IgD-negative memory B cell (primary cell): ENCODE data around the gene CLEC19A. TPM values are rescaled to one million over a fixed set of nuclear protein-coding genes. Genes with fewer than 3 reads are reported as not detected.

Source experiments
- H3K27ac Mint-ChIP-seq, 3 donors: one replicate each; pipeline ENCODE4 v1.8.0; 2020 to 2022; ENCODE audit warnings: mild to moderate bottlenecking in 3 of 3, mixed read lengths in 3 of 3, moderate library complexity in 1 of 3
- H3K27me3 Mint-ChIP-seq: one replicate; pipeline ENCODE4 v1.8.0; 2021; ENCODE audit warnings: mixed read lengths
- H3K36me3 Mint-ChIP-seq: one replicate; pipeline ENCODE4 v1.8.0; 2020; ENCODE audit warnings: mild to moderate bottlenecking, mixed read lengths
- H3K4me1 Mint-ChIP-seq, 3 donors: one replicate each; pipeline ENCODE4 v1.8.0; 2020 to 2022; ENCODE audit warnings: mixed read lengths in 3 of 3, mild to moderate bottlenecking in 1 of 3
- H3K4me3 Mint-ChIP-seq, 4 donors: one replicate each; pipeline ENCODE4 v1.8.0; 2020 to 2022; ENCODE audit warnings: mild to moderate bottlenecking in 4 of 4, mixed read lengths in 4 of 4, moderate library complexity in 3 of 4
- H3K9me3 Mint-ChIP-seq, 3 donors: one replicate each; pipeline ENCODE4 v1.8.0; 2020 to 2021; ENCODE audit warnings: mixed read lengths in 3 of 3, mild to moderate bottlenecking in 1 of 3
- polyA plus RNA-seq: library from polyadenylated mRNA; unstranded; fragments of 300-500 nt; fragmentation: Illumina TruSeq; gene quantifications from one replicate; pipeline ENCODE4 v1.2.3, GENCODE V29; 2021

CLEC19A gene
- polyA plus RNA-seq, 1 donor from 2014 or later: not detected

DNA sequence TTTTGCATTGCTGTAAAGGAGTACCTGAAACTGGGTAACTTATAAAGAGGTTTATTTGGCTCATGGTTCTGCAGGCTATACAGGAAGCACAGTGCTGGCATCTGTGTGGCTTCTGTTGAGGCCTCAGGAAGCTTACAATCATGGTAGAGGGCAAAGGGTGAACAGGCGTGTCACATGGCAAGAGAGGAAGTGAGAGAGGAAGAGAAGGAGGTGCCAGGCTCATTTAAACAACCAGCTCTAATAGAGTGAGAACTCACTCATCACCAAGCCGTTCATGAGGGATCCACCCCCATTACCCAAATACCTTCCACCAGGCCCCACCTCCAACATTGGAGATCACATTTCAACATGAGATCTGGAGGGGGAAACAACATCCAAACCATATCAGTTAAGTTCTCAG lies 16.4 kb upstream of the CLEC19A start:
- H3K9me3 Mint-ChIP-seq: peaks cover 2 to 22% (median 8%) of the 10 kb centered on the region in 3 donors
- H3K4me1 Mint-ChIP-seq: peaks cover 0 to 2% (median 0%) of the 10 kb centered on the region in 3 donors
- no peaks in the 10 kb centered on the region for H3K36me3 Mint-ChIP-seq
- peak overlapping the region in 1 of 3 donors; percentile 87 for H3K27ac Mint-ChIP-seq
- no peak overlapping the region for H3K4me3 Mint-ChIP-seq
- no peaks in the 10 kb centered on the region for H3K27me3 Mint-ChIP-seq

DNA sequence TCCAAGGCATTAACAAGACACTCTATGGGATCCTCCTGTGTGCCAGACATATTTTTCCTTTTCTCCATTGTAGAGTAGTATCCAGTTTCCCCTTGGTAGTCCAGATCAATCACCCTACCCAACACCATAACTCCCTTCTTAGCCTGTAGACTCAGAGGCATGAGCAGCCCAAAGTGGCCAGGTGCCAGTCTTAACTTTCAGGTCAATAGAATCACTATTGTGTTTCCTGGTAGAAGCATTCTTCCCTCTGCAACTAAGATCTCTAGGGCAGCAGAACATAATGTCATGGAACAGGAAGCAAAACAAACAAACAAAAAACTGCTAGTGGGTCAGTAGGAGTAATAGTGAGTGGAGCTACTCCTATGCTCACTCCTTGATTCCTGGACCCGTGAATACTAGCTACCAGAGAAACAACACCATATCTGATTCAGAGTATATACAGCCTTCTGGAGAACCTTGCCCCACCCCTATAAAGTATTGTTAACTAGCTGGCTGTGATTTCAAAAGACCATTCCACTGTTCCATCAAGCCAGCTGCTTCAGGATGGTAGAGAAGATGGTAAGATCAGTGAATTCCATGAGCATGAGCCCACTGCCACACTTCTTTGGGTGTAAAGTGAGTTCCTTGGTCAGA lies 11.2 kb upstream of the CLEC19A start:
- Mint-ChIP-seq H3K36me3 (no peaks in the 10 kb centered on the region), H3K27ac (no peak overlapping the region), H3K27me3 (no peaks in the 10 kb centered on the region), H3K9me3 (no peaks in the 10 kb centered on the region), H3K4me1 (peaks cover 0 to 1% (median 0%) of the 10 kb centered on the region in 3 donors), H3K4me3 (no peak overlapping the region)

GRCh38 chr16:19278403-19278802 lies 7.1 kb upstream of the CLEC19A start:
- H3K27ac Mint-ChIP-seq: no peak overlapping the region
- no peak overlapping the region for H3K4me3 Mint-ChIP-seq

GRCh38 chr16:19281246-19281645 lies 4.3 kb upstream of the CLEC19A start:
- no peaks in the 10 kb centered on the region for H3K27me3 Mint-ChIP-seq
- H3K4me3 Mint-ChIP-seq: no peak overlapping the region
- H3K4me1 Mint-ChIP-seq: no peaks in the 10 kb centered on the region
- no peaks in the 10 kb centered on the region for H3K9me3 Mint-ChIP-seq
- no peak overlapping the region for H3K27ac Mint-ChIP-seq
- H3K36me3 Mint-ChIP-seq: no peaks in the 10 kb centered on the region

More at GRCh38 chr16:19278403-19278802, 7.1 kb upstream of the CLEC19A start:
- Mint-ChIP-seq H3K9me3 (no peaks in the 10 kb centered on the region), H3K27me3 (no peaks in the 10 kb centered on the region), H3K4me1 (no peaks in the 10 kb centered on the region), H3K36me3 (no peaks in the 10 kb centered on the region)

DNA sequence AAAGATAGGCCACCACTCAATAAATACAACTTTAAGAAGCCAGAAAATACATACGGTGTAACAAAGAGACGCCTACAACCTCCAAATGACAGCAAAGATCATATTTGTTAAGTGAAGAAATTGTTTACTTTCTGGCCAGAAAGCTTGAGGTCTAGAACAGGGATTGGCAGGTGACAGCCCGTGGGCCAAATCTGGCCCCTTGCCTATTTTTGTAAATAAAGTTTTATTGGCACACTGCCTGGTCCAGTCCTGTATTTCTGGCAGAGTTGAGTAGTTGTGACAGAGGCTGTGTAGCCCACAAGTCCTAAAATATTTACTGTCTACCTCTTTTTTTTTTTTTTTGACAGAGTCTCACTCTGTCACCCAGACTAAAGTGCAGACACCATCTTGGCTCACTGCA lies 3.4 kb upstream of the CLEC19A start:
- Mint-ChIP-seq H3K9me3 (no peaks in the 10 kb centered on the region), H3K4me3 (no peak overlapping the region), H3K27me3 (no peaks in the 10 kb centered on the region), H3K36me3 (no peaks in the 10 kb centered on the region), H3K4me1 (no peaks in the 10 kb centered on the region), H3K27ac (no peak overlapping the region)

GRCh38 chr16:19283637-19284036 lies 1.9 kb upstream of the CLEC19A start:
- H3K27ac Mint-ChIP-seq: no peak overlapping the region
- no peaks in the 10 kb centered on the region for H3K27me3 Mint-ChIP-seq
- no peaks in the 10 kb centered on the region for H3K4me1 Mint-ChIP-seq
- no peaks in the 10 kb centered on the region for H3K9me3 Mint-ChIP-seq
- no peak overlapping the region for H3K4me3 Mint-ChIP-seq
- H3K36me3 Mint-ChIP-seq: no peaks in the 10 kb centered on the region

DNA sequence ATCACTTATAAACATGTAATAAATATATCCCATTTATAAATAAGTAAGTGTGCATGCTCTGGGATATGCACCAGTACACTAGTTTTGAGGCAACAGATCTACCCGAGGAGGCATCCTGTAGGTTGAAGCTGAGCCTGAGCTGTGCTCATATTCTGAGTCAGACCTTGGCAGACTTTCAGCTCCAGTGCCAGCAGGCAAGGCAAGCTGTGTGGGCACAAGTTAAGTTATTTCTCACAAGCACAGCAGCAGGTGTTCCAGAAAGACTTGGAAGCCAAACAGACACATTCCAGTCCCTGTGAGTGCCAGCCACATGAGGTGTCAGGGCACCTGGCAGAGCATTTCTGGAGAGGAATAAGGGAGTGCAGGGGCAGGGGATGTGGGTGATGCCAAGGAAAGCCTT lies 1.3 kb upstream of the CLEC19A start:
- Mint-ChIP-seq H3K36me3 (no peaks in the 10 kb centered on the region), H3K27me3 (no peaks in the 10 kb centered on the region), H3K9me3 (no peaks in the 10 kb centered on the region), H3K4me3 (no peak overlapping the region), H3K27ac (no peak overlapping the region), H3K4me1 (no peaks in the 10 kb centered on the region)

DNA sequence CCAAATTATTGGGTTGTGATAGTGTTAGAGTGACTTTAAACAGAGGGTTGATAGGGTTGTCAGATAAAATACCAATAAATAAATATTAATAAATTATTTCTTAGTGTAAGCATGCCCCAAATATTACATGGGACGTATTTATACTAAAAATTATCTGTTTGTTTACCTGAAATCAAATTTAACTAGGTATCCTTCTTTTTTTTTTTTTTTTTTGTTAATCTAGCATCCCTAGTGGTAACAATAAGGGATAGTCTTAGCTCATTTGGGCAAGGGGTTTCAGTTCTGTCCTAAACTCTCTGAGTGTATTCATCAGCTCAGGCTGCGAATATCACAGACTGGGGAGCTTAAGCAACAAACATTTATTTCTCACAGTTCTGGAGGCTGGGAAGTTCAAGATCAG lies 1.3 kb downstream of the CLEC19A start:
- H3K4me1 Mint-ChIP-seq: no peaks in the 10 kb centered on the region
- H3K36me3 Mint-ChIP-seq: no peaks in the 10 kb centered on the region
- no peaks in the 10 kb centered on the region for H3K27me3 Mint-ChIP-seq
- no peaks in the 10 kb centered on the region for H3K9me3 Mint-ChIP-seq
- H3K27ac Mint-ChIP-seq: no peak overlapping the region
- no peak overlapping the region for H3K4me3 Mint-ChIP-seq

DNA sequence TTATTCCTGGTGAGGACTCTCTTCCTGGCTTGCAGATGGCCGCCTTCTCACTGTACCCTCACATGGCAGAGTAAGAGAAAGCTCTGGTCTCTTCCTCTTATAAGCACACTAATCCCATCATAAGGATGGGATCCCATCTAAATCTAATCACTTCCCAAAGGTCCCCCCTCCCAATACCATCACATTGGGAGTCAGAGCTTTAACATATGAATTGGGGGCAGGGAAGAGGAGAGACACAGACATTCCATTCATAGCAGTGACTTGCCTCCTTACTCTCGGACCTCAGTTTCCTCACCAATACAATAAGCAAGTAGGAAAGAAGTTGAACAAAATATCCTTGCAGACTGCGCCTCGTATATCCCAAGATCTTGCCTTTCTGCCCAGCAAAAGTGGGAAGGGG lies 1.7 kb downstream of the CLEC19A start:
- H3K36me3 Mint-ChIP-seq: no peaks in the 10 kb centered on the region
- H3K4me3 Mint-ChIP-seq: no peak overlapping the region
- no peaks in the 10 kb centered on the region for H3K4me1 Mint-ChIP-seq
- no peaks in the 10 kb centered on the region for H3K9me3 Mint-ChIP-seq
- H3K27me3 Mint-ChIP-seq: no peaks in the 10 kb centered on the region
- H3K27ac Mint-ChIP-seq: no peak overlapping the region

- Mint-ChIP-seq H3K36me3 (peaks cover 1% of the 10 kb centered on the region), H3K27me3 (no peaks in the 10 kb centered on the region), H3K4me1 (peaks cover under 1 to 6% (median 4%) of the 10 kb centered on the region in 3 donors), H3K9me3 (no peaks in the 10 kb centered on the region), H3K4me3 (no peak overlapping the region), H3K27ac (peak overlapping the region in 2 of 3 donors; percentile 9 to 21)
Measured at GRCh38 chr16:19288872-19289799, 3.6 kb downstream of the CLEC19A start.

DNA sequence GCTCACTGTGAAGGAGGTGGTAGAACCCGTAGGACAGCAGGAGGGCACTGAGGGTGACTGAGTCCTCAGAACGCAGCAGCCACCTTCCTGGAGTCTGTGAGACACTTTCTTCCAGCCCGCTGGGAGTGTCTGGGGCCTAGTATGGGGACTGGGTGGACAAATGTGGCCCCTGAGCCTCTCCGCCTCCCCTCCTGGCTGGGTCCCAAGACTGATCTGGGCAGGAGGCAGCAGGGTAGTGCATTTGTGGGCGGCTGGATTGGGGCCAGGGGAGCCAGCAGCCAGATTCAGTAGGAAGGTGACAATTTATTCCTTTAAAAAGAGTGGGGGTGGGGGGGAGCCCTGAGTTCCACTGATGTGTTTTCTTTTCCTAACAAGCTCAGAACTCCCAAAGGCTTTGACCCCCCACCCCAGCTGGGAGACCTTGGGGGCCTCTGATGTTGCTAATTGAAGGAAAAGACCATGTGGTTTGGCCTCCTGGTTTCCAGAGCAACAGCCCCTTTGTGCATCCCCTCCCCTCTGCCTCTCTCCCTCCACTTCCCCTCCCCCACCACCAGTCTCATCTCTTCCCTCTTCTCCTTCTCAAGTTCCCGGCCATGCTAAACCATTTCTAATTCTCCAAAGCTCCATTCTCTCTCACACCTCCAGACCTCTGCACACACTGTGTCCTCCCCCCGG lies 4.4 kb downstream of the CLEC19A start:
- H3K9me3 Mint-ChIP-seq: no peaks in the 10 kb centered on the region
- peaks cover 2% of the 10 kb centered on the region for H3K27me3 Mint-ChIP-seq
- H3K4me1 Mint-ChIP-seq: peaks cover 8 to 14% (median 12%) of the 10 kb centered on the region in 3 donors
- H3K27ac Mint-ChIP-seq: peak overlapping the region in 1 of 3 donors; percentile 21
- peaks cover 1% of the 10 kb centered on the region for H3K36me3 Mint-ChIP-seq
- H3K4me3 Mint-ChIP-seq: no peak overlapping the region

DNA sequence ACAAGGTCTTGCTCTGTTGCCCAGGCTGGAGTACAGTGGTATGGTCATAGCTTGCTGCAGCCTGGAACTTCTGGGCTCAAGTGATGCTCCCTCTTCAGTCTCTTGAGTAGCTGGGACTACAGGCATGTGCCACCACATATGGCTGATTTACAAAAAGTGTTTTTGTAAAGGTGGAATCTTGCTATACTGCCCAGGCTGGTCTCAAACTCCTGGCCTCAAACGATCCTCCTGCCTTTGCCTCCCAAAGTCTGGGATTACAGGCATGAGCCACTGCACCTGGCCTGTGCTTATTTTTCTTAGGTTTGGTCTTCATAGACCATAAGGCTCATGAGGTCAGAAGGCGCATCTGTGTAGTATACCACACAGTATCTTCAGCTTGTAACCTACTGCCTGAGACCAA lies 5.3 kb downstream of the CLEC19A start:
- Mint-ChIP-seq H3K9me3 (no peaks in the 10 kb centered on the region), H3K27ac (no peak overlapping the region), H3K4me1 (peaks cover 8 to 14% (median 12%) of the 10 kb centered on the region in 3 donors), H3K36me3 (peaks cover 1% of the 10 kb centered on the region), H3K4me3 (no peak overlapping the region), H3K27me3 (peaks cover 2% of the 10 kb centered on the region)

DNA sequence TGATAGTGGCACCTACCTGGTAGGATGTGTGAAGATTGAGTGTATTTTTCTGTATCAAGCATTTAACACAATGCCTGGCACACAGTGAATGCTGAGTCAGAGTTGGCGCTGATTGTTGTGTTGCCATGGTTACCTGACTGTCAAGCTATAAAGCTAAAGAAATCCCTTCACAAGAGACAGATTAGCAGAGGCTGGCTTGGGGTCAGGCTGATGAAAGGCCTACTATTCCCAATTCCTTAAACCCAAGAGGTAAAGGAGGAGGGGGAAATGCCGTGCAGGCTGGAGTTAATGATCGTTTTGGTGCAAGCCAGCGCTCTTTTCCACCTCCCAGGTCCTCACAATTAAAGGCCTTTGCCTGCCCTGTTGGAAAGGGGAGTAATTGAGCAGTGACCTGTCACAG lies 5.9 kb downstream of the CLEC19A start:
- Mint-ChIP-seq H3K9me3 (no peaks in the 10 kb centered on the region), H3K4me3 (no peak overlapping the region), H3K27me3 (peaks cover 2% of the 10 kb centered on the region), H3K36me3 (peaks cover 1% of the 10 kb centered on the region), H3K27ac (no peak overlapping the region), H3K4me1 (peaks cover 8 to 14% (median 12%) of the 10 kb centered on the region in 3 donors)

DNA sequence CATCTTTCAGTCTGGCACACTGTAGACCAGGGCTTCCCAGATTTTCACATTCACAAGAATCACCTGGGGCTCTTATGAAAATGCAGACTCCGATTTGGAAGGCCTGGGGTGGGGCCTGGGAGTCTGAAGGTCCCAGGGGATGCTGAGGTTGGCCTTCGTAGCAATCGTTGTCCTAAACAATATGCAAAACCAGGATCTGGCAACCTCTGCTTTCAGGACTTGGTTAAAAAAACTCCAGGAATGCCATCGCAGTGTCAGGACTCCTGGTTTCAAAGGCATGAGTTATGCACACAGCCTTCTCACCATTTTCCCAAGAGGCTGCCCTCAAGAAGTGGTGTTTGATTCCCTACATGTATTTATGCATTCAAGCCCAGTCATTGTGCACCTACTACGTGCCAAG lies 6.7 kb downstream of the CLEC19A start:
- peaks cover 2% of the 10 kb centered on the region for H3K27me3 Mint-ChIP-seq
- H3K4me3 Mint-ChIP-seq: no peak overlapping the region
- no peak overlapping the region for H3K27ac Mint-ChIP-seq
- H3K4me1 Mint-ChIP-seq: peaks cover 8 to 14% (median 12%) of the 10 kb centered on the region in 3 donors
- peaks cover 1% of the 10 kb centered on the region for H3K36me3 Mint-ChIP-seq
- H3K9me3 Mint-ChIP-seq: no peaks in the 10 kb centered on the region

GRCh38 chr16:19294156-19294649 lies 8.7 kb downstream of the CLEC19A start:
- Mint-ChIP-seq H3K4me1 (peaks cover 8 to 14% (median 12%) of the 10 kb centered on the region in 3 donors), H3K36me3 (peaks cover 1% of the 10 kb centered on the region), H3K4me3 (peak overlapping the region in 2 of 4 donors; percentile 6 to 39)

More at GRCh38 chr16:19294156-19294649, 8.7 kb downstream of the CLEC19A start:
- no peak overlapping the region for H3K27ac Mint-ChIP-seq
- no peaks in the 10 kb centered on the region for H3K9me3 Mint-ChIP-seq
- peaks cover 2% of the 10 kb centered on the region for H3K27me3 Mint-ChIP-seq
